H7 (cell line): ENCODE data around the gene NAT10. TPM values are rescaled to one million over a fixed set of nuclear protein-coding genes. Genes with fewer than 3 reads are reported as not detected.

ENCODE experiments used
- DNase-seq: peaks from one replicate; pipeline ENCODE4 v3.0.0; 2012
- H3K27me3 ChIP-seq: 2 replicates; pipeline ENCODE4 v1.6.0; 2011; ENCODE audit warnings: mild to moderate bottlenecking, low read length; ENCODE audit not compliant: control insufficient read depth, insufficient read depth
- H3K36me3 ChIP-seq: replicated peaks from 2 replicates; pipeline ENCODE4 v1.5.1; 2011; ENCODE audit warnings: low read length; ENCODE audit not compliant: control insufficient read depth, insufficient read depth
- H3K4me3 ChIP-seq: 2 replicates; pipeline ENCODE4 v1.5.1; 2011; ENCODE audit warnings: low read depth, mild to moderate bottlenecking, control low read depth, low read length, moderate library complexity; ENCODE audit not compliant: insufficient read depth
- total RNA-seq: library from RNA; depleted of rRNA; stranded (reverse); fragments of >200 nt; shearing (Covaris generic); gene quantifications from 2 replicates; pipeline ENCODE4 v1.2.3, GENCODE V29; 2014

NAT10 gene
- total RNA-seq, 1 experiment from 2014 or later = 55.5 TPM

- Histone ChIP-seq H3K36me3 (peaks cover 27% of the 10 kb centered on the region), H3K27me3 (no peaks in the 10 kb centered on the region), H3K4me3 (no peak overlapping the region)
- no peak for DNase-seq
These were observed 45.2 kb downstream of the NAT10 start for GRCh38 chr11:34150494-34151151.

GRCh38 chr11:34151166-34151565 is 45.7 kb downstream of the NAT10 start:
- Histone ChIP-seq H3K36me3 (peaks cover 24% of the 10 kb centered on the region), H3K4me3 (no peak overlapping the region), H3K27me3 (no peaks in the 10 kb centered on the region)
- DNase-seq = no peak

GRCh38 chr11:34151916-34152845 is 46.8 kb downstream of the NAT10 start:
- Histone ChIP-seq H3K4me3 (no peak overlapping the region), H3K36me3 (peaks cover 17% of the 10 kb centered on the region), H3K27me3 (no peaks in the 10 kb centered on the region)
- peak; percentile 49 for DNase-seq

- H3K4me3 ChIP-seq = no peak overlapping the region
- no peaks in the 10 kb centered on the region for H3K27me3 ChIP-seq
- peak; percentile 48 for DNase-seq
- peaks cover 5% of the 10 kb centered on the region for H3K36me3 ChIP-seq
These were observed 48.8 kb downstream of the NAT10 start for GRCh38 chr11:34154059-34154875.

- no peaks in the 10 kb centered on the region for H3K27me3 ChIP-seq
- no peak overlapping the region for H3K4me3 ChIP-seq
- peaks cover 4% of the 10 kb centered on the region for H3K36me3 ChIP-seq
- peak; percentile 41 for DNase-seq
These were observed 49.8 kb downstream of the NAT10 start for GRCh38 chr11:34155057-34155756.

GRCh38 chr11:34155757-34156062 is 50.3 kb downstream of the NAT10 start:
- Histone ChIP-seq H3K27me3 (no peaks in the 10 kb centered on the region), H3K36me3 (peaks cover 4% of the 10 kb centered on the region), H3K4me3 (no peak overlapping the region)
- DNase-seq = peak; percentile 51

GRCh38 chr11:34157163-34157562 is 51.7 kb downstream of the NAT10 start:
- Histone ChIP-seq H3K27me3 (no peaks in the 10 kb centered on the region), H3K36me3 (peaks cover 4% of the 10 kb centered on the region), H3K4me3 (no peak overlapping the region)
- no peak for DNase-seq

- Histone ChIP-seq H3K36me3 (peaks cover 1% of the 10 kb centered on the region), H3K27me3 (no peaks in the 10 kb centered on the region), H3K4me3 (no peak overlapping the region)
- no peak for DNase-seq
These were observed 53.2 kb downstream of the NAT10 start for GRCh38 chr11:34158661-34159060.

- Histone ChIP-seq H3K36me3 (no peaks in the 10 kb centered on the region; the same call in 1 of the 2 replicates), H3K27me3 (no peaks in the 10 kb centered on the region), H3K4me3 (no peak overlapping the region)
- DNase-seq = peak; percentile 46
These were observed 54.8 kb downstream of the NAT10 start for GRCh38 chr11:34160049-34160721.

- H3K36me3 ChIP-seq = no peaks in the 10 kb centered on the region; the same call in 1 of the 2 replicates
- H3K27me3 ChIP-seq = no peaks in the 10 kb centered on the region
- DNase-seq = no peak
- no peak overlapping the region for H3K4me3 ChIP-seq
These were observed 55.4 kb downstream of the NAT10 start for GRCh38 chr11:34160791-34161190.

GRCh38 chr11:34161361-34161760 is 55.9 kb downstream of the NAT10 start:
- no peaks in the 10 kb centered on the region for H3K27me3 ChIP-seq
- H3K36me3 ChIP-seq = no peaks in the 10 kb centered on the region; the same call in 1 of the 2 replicates
- no peak overlapping the region for H3K4me3 ChIP-seq
- DNase-seq = no peak

GRCh38 chr11:34161812-34162492 is 56.5 kb downstream of the NAT10 start:
- Histone ChIP-seq H3K36me3 (no peaks in the 10 kb centered on the region; the same call in 1 of the 2 replicates), H3K4me3 (no peak overlapping the region), H3K27me3 (no peaks in the 10 kb centered on the region)
- no peak for DNase-seq

GRCh38 chr11:34162493-34162820 is 57.0 kb downstream of the NAT10 start:
- no peak for DNase-seq
- Histone ChIP-seq H3K4me3 (no peak overlapping the region), H3K27me3 (no peaks in the 10 kb centered on the region), H3K36me3 (no peaks in the 10 kb centered on the region; the same call in 1 of the 2 replicates)
